Hepatocyte (in vitro differentiated cells): ENCODE results near the gene STRAP.

Source experiments
- CTCF ChIP-seq: fragments of 200-600 bp; sonication (generic); IDR thresholded peaks from 2 replicates; pipeline ENCODE4 v1.5.1; 2016; ENCODE audit warnings: antibody characterized with exemption, mild to moderate bottlenecking; ENCODE audit not compliant: poor library complexity
- EZH2 ChIP-seq: fragments of 200-600 bp; sonication (generic); IDR thresholded peaks from 2 replicates; pipeline ENCODE4 v1.6.1; 2016; ENCODE audit warnings: antibody characterized with exemption, mild to moderate bottlenecking, borderline replicate concordance

GRCh38 chr12:15910468-15910863, 28.3 kb downstream of the STRAP start:
- TF ChIP-seq EZH2 (no peak), CTCF (no peak)
